KG1 (cell line): ENCODE results near the gene BRIP1.
"Not testable (repeated sequence)": the region's sequence is repeated elsewhere in the genome, so short reads cannot be mapped to it uniquely, and the experiment has no call there.

ENCODE experiments used
- DNase-seq: peaks from one replicate; lab custom pipeline; 2025; lab: John Stamatoyannopoulos, UW

BRIP1 gene

GRCh38 chr17:61863801-61864126 is 436 bp upstream of the BRIP1 start:
- no peak for DNase-seq

- no peak for DNase-seq
Measured at GRCh38 chr17:61862105-61862574, 1.2 kb downstream of the BRIP1 start.

GRCh38 chr17:61860397-61860796 is 2.9 kb downstream of the BRIP1 start:
- DNase-seq = not testable (repeated sequence)

- DNase-seq = no peak
Measured at GRCh38 chr17:61856035-61856434, 7.3 kb downstream of the BRIP1 start.

GRCh38 chr17:61852857-61853256 is 10.5 kb downstream of the BRIP1 start:
- no peak for DNase-seq

GRCh38 chr17:61849674-61850073 is 13.7 kb downstream of the BRIP1 start:
- no peak for DNase-seq

GRCh38 chr17:61848896-61849295 is 14.4 kb downstream of the BRIP1 start:
- no peak for DNase-seq

- DNase-seq = no peak
Measured at GRCh38 chr17:61848247-61848646, 15.1 kb downstream of the BRIP1 start.

GRCh38 chr17:61847659-61848058 is 15.7 kb downstream of the BRIP1 start:
- DNase-seq = no peak

- DNase-seq = no peak
Measured at GRCh38 chr17:61846761-61847375, 16.5 kb downstream of the BRIP1 start.

GRCh38 chr17:61846088-61846487 is 17.2 kb downstream of the BRIP1 start:
- DNase-seq = no peak

- no peak for DNase-seq
Measured at GRCh38 chr17:61843435-61843834, 19.9 kb downstream of the BRIP1 start.

- DNase-seq = no peak
Measured at GRCh38 chr17:61842899-61843298, 20.4 kb downstream of the BRIP1 start.

- DNase-seq = no peak
Measured at GRCh38 chr17:61839300-61839786, 24.0 kb downstream of the BRIP1 start.

GRCh38 chr17:61837175-61838051 is 25.9 kb downstream of the BRIP1 start:
- no peak for DNase-seq

- DNase-seq = no peak
Measured at GRCh38 chr17:61836266-61837174, 26.8 kb downstream of the BRIP1 start.

GRCh38 chr17:61835606-61836005 is 27.7 kb downstream of the BRIP1 start:
- no peak for DNase-seq

GRCh38 chr17:61834610-61835009 is 28.7 kb downstream of the BRIP1 start:
- DNase-seq = no peak

GRCh38 chr17:61833536-61834193 is 29.7 kb downstream of the BRIP1 start:
- DNase-seq = no peak

- no peak for DNase-seq
Measured at GRCh38 chr17:61832463-61832862, 30.9 kb downstream of the BRIP1 start.

- no peak for DNase-seq
Measured at GRCh38 chr17:61831099-61831498, 32.2 kb downstream of the BRIP1 start.

- DNase-seq = no peak
Measured at GRCh38 chr17:61828694-61829093, 34.6 kb downstream of the BRIP1 start.
